ENCODE results near the gene NAT16. TPM values are rescaled to one million over a fixed set of nuclear protein-coding genes. Genes with fewer than 3 reads are reported as not detected.

Gene NAT16
- polyA plus RNA-seq, 1 experiment = 0.02 TPM

DNA sequence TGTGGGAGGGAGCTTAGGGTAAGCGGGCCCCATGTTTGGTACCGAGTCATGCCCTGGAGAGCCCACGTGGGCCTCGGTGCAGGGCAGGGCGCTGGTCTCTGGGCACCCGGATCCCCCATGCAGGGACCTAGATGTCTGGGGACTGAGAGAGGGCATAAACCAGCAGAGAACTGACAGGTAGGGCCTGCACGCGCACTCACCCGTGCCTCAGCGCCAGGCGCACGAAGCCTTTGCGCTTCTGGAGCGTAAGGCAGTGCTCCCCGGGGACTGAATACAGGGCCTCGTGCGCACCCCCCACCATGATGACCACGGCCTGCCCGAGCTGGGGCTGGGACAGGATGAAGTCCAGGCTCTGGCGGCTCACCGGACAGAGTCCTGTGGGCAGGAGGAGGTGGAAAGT lies 17.9 kb upstream of the NAT16 start:
- no peak overlapping the region for H3K4me3 ChIP-seq (ENCODE audit: low read depth, low read length)
- ChIA-PET CTCF (interaction anchor here (1.4 kb wide), 1 partner anchor 132 kb away, joined by 4 read pairs; no protein-coding TSS in a partner anchor), POLR2A (no interaction called here)
- TF ChIP-seq, protein P1, sequence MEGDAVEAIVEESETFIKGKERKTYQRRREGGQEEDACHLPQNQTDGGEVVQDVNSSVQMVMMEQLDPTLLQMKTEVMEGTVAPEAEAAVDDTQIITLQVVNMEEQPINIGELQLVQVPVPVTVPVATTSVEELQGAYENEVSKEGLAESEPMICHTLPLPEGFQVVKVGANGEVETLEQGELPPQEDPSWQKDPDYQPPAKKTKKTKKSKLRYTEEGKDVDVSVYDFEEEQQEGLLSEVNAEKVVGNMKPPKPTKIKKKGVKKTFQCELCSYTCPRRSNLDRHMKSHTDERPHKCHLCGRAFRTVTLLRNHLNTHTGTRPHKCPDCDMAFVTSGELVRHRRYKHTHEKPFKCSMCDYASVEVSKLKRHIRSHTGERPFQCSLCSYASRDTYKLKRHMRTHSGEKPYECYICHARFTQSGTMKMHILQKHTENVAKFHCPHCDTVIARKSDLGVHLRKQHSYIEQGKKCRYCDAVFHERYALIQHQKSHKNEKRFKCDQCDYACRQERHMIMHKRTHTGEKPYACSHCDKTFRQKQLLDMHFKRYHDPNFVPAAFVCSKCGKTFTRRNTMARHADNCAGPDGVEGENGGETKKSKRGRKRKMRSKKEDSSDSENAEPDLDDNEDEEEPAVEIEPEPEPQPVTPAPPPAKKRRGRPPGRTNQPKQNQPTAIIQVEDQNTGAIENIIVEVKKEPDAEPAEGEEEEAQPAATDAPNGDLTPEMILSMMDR (IDR thresholded peaks at IDR 0.05; ENCODE audit: insufficient read depth, low read depth, low read length) = no peak
- H3K36me3 ChIP-seq (ENCODE audit: control insufficient read depth, insufficient read depth, low read length) = no peaks in the 10 kb centered on the region
- H3K27me3 ChIP-seq (ENCODE audit: control insufficient read depth, insufficient read depth, low read length) = peaks cover 18% of the 10 kb centered on the region
- DNase-seq (ENCODE audit: low read depth) = no peak

DNA sequence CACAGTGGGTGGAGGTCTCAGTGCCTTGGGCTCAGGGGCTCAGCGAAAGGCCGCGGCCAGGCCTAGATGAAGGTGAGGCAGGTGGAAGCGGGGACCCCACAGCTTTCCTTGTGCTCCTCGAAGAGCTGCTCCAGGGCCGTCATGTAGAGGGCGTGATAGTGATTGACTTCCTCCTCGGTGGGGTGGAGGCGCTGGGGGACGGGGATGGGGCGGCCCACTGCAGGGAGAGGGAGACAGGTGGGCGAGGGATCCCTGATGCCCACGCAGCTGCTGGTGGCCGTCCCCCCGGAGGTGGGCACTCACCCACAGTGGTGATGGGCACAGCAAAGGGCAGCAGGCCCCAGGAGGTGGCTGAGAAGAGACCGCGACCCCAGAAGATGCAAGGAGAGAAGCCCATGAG lies 15.8 kb upstream of the NAT16 start:
- Histone ChIP-seq H3K27me3 (ENCODE audit: control insufficient read depth, insufficient read depth, low read length) (peaks cover 7% of the 10 kb centered on the region), H3K4me3 (ENCODE audit: low read depth, low read length) (no peak overlapping the region), H3K36me3 (ENCODE audit: control insufficient read depth, insufficient read depth, low read length) (no peaks in the 10 kb centered on the region)
- CTCF ChIA-PET = interaction anchor here (0.7 to 7.8 kb wide), 5 partner anchors 12 to 86 kb away, joined by 3 to 158 read pairs (median 3); partner anchors contain the start of gene VGF
- DNase-seq (ENCODE audit: low read depth) = no peak
- POLR2A ChIA-PET = no interaction called here
- TF ChIP-seq, protein P1 (IDR thresholded peaks at IDR 0.05; ENCODE audit: insufficient read depth, low read depth, low read length) = no peak

DNA sequence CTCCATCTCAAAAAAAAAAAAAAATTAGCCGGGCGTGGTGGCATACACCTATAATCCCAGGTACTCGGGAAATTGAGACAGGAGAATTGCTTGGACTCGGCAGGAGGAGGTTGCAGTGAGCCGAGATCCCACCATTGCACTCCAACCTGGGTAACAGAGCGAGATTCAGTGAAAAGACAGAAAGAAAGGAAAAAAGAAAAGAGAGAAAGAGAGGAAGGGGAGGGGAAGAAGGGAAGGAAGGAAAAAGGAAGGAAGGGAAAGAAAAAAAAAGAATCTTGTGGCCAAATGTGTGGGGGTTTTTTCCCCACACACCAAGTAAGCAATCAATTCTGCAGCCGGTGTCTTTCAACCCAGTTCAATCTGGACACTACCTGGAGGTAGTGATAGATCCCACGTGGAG lies 9.0 kb upstream of the NAT16 start:
- ChIA-PET POLR2A (no interaction called here), CTCF (interaction anchor here (1.4 to 7.8 kb wide), 2 partner anchors 45 to 46 kb away, joined by 4 to 158 read pairs; no protein-coding TSS in a partner anchor)
- Histone ChIP-seq H3K27me3 (ENCODE audit: control insufficient read depth, insufficient read depth, low read length) (peaks cover 1% of the 10 kb centered on the region), H3K36me3 (ENCODE audit: control insufficient read depth, insufficient read depth, low read length) (no peaks in the 10 kb centered on the region), H3K4me3 (ENCODE audit: low read depth, low read length) (no peak overlapping the region)
- TF ChIP-seq, protein P1 (IDR thresholded peaks at IDR 0.05; ENCODE audit: insufficient read depth, low read depth, low read length) = no peak
- DNase-seq (ENCODE audit: low read depth) = no peak

DNA sequence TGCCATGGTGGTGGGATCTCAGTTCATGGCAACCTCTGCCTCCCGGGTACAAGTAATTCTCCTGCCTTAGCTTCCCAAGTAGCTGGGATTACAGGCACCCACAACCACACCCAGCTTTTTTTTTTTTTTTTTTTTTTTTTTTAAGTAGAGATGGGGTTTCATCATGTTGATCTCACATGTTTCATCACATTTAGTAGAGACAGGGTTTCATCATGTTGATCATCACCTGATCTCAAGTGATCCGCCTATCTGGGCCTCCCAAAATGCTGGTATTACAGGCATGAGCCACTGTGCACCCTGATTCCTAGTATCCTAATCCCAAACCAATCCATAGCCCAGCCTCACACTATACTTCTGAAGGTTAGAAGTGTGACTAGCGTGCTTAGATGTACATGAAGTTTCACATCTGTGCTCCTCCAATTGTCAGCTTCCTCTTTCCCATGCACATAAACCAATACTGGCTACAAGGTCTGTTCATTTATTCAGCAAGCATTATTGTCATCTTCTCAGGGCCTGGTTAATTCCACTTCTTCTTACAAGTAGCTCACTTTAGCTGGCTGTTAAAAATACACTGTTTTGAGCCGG lies 6.8 kb upstream of the NAT16 start:
- no peaks in the 10 kb centered on the region for H3K36me3 ChIP-seq (ENCODE audit: control insufficient read depth, insufficient read depth, low read length)
- DNase-seq (ENCODE audit: low read depth) = no peak
- peaks cover 1% of the 10 kb centered on the region; the same call in 1 of the 2 replicates for H3K27me3 ChIP-seq (ENCODE audit: control insufficient read depth, insufficient read depth, low read length)
- CTCF ChIA-PET = interaction anchor here (0.7 to 0.9 kb wide), 2 partner anchors 17 to 96 kb away, joined by 3 to 4 read pairs; no protein-coding TSS in a partner anchor
- H3K4me3 ChIP-seq (ENCODE audit: low read depth, low read length) = no peak overlapping the region
- TF ChIP-seq, protein P1 (IDR thresholded peaks at IDR 0.05; ENCODE audit: insufficient read depth, low read depth, low read length) = no peak
- POLR2A ChIA-PET = no interaction called here

DNA sequence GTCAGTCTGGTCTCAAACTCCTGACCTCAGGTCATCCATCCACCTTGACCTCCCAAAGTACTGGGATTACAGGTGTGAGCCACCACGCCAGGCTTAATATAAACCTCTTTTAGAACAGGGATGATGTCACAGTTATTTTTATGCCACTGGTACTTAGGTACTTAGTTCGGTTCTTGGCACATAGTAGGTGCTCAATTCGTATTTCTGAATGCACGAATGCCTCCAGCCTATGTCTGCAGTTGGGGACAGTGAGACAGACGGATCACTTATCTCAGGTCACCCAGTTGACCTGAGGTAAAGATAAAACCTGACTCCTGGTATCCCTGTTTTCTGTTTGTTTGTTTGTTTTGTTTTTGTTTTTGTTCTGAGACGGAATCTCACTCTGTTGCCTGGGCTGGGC lies 6.1 kb upstream of the NAT16 start:
- CTCF ChIA-PET = interaction anchor here (2.9 kb wide), 1 partner anchor 42 kb away, joined by 16 read pairs; no protein-coding TSS in a partner anchor
- DNase-seq (ENCODE audit: low read depth) = no peak
- no peaks in the 10 kb centered on the region for H3K36me3 ChIP-seq (ENCODE audit: control insufficient read depth, insufficient read depth, low read length)
- no peak overlapping the region for H3K4me3 ChIP-seq (ENCODE audit: low read depth, low read length)
- no peaks in the 10 kb centered on the region for H3K27me3 ChIP-seq (ENCODE audit: control insufficient read depth, insufficient read depth, low read length)
- TF ChIP-seq, protein P1 (IDR thresholded peaks at IDR 0.05; ENCODE audit: insufficient read depth, low read depth, low read length) = no peak
- POLR2A ChIA-PET = no interaction called here

Measured in BJ (cell line).